HG02981 (cell line): ENCODE measurements around the gene LINS1.
A peak's percentile ranks its signal among the peaks of the same experiment; 100 is the strongest.
"Not testable (repeated sequence)": the region's sequence is repeated elsewhere in the genome, so short reads cannot be mapped to it uniquely, and the experiment has no call there.

Source experiments
- ATAC-seq: cut with Tn5 transposase; IDR thresholded peaks from one replicate; pipeline ENCODE4 v1.9.1; 2021; ENCODE audit warnings: mild to moderate bottlenecking, moderate library complexity; ENCODE audit not compliant: unreplicated experiment

LINS1 gene

DNA sequence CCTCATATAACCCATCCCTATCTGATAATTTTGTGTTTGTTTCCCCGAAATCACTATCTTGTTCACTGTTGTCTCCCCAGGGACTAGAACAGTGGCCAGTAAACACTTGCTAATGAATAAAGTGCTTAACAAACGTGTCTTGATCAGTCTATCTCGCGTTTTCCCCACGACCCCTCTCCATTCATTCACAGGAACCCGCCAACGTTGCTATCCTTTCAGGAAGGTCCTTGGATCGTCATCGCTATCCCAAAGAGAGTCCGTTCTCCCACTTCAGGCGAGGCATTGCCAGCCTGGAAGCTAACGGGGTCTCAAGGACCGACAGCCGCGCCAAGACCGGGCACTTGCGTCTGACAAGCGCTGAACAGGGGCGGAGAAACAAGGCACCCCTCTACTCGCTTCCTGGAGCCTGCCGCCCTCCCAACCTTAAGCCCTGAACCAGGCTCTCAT lies 344 bp downstream of the LINS1 start:
- ATAC-seq: peak; percentile 11

- no peak for ATAC-seq
Observed at GRCh38 chr15:100601163-100601562, 821 bp downstream of the LINS1 start.

DNA sequence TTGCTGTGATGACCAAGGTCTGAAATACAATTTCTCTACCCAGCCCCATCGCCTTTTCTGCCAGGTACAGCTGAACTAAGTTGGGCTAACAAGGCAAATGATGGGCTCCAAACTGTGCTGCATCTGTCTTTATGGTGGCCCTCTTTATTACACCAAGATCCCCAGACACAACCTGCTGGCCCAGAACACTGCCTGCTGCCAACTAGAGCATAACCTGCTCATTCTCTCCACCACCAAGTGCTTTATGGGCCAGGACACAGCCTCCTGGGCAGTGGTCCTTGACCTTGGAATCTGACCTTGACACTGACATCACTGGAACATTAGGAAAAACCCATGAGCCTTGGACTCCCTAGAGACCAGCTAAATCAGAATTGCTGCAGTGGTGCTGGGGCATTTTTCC lies 3.3 kb downstream of the LINS1 start:
- ATAC-seq: no peak

DNA sequence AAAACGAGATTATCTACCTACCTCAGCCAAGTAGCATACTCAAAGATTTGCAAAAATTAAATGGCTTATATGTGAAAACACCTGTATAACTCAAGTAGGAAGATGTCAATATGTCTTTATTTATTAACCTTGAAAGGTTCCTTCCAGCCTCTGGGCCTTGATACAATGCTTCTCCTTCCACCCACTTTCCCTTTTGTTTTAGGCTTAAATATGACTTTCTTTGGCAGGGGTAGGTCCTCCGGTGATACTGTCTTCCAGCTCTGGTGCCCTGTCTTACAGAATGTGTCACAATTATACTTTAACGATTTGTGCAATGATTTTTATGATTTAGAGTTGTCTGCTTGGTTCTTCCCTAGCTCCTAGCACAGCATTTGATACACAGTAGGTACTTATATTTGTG lies 4.1 kb downstream of the LINS1 start:
- ATAC-seq: no peak

DNA sequence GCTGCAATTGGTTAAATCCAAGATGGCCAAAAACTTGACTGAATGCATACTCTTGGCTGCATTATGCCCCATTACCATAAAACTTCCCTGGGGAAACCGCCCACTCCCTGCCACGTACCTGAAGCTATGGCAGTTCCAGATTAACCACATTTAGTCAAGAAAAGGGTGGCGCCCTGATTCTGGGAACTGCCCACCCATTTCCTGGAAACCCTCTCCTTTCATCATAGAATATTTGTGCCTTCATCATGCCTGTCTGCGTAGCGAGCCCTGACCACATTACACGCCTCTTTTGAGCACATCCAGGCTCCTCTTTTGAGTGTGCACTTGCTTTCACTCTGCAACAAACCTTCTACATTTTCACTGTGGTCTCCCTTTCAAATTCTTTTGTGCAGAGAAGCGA lies 5.2 kb downstream of the LINS1 start:
- peak; percentile 82 for ATAC-seq

- no peak for ATAC-seq
Observed at GRCh38 chr15:100595964-100596363, 6.0 kb downstream of the LINS1 start.

DNA sequence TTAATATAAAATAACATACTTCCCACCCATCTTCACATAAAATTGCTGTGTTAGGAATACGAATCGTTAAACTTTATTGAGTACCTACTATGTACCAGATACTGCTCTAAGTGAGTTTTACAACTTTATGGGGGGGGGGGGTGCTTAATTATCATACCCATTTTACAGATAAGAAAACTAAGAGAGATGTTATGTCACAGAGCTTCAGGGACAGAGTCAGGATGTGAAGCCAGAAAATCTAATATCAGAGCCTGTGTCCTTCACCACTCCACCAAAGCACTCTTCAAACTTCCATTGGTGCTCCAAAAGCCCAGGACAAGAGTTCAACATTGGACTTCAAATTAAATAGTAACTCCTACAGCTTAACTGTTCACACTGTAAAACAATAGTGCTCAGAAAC lies 8.6 kb downstream of the LINS1 start:
- ATAC-seq: no peak

DNA sequence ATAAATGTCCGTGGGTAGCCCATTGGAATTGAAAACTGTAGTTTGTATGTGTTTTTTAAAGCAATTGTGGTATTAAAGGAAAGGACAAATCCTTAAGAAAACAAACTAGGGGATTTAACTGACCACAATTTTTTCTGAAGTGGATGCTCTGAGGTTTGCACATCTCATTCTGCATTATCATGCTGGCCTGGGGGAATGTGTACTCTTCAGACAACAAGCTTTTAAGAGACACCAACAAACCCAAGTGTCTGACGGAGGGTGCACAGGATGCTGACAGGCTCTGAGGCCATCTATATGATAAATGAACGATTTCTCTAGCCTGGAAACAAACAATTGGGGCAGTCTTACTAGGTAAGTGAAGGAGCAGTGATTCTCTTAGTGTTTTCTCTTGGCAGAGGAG lies 9.1 kb downstream of the LINS1 start:
- no peak for ATAC-seq

GRCh38 chr15:100591835-100592234 lies 10.1 kb downstream of the LINS1 start:
- ATAC-seq: no peak

DNA sequence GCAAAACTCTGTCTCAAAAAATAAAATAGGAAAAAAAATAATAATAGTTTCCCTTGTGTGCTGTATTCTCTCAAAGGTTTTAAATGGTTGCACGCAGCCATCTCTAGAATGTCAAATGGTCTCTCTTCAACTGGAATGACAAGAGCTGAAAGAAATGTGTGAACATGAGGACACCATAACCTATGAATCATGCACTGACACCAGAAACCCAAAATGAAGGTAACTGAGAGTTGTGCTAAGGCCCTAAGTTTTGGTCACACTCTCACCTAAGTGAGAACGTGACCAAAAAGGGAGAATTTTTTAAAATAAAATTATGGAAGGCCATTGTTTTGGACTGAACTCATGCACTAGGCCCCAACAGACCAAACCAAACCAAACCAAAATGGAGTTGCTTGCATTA lies 10.8 kb downstream of the LINS1 start:
- ATAC-seq: not testable (repeated sequence)

- ATAC-seq: no peak
Observed at GRCh38 chr15:100588638-100589242, 13.2 kb downstream of the LINS1 start.

DNA sequence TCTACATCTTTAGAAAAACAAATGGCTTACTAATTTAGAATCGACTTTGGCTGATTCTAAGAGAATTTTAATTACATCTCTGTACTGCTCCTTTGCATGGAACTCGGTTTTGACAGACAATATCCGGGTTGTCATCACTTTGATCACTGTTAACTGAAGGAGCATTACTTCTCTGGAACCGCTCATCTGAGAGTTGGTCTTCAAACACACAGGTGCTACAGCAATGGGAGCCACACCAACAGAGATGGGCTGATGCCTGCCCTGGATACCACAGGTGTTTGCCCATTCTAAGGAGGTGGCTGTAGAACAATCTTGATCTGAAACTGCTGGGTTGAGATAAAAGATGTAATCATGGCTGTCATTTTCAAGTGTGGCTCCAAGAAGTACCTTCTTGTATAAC lies 21.6 kb downstream of the LINS1 start:
- ATAC-seq: no peak

DNA sequence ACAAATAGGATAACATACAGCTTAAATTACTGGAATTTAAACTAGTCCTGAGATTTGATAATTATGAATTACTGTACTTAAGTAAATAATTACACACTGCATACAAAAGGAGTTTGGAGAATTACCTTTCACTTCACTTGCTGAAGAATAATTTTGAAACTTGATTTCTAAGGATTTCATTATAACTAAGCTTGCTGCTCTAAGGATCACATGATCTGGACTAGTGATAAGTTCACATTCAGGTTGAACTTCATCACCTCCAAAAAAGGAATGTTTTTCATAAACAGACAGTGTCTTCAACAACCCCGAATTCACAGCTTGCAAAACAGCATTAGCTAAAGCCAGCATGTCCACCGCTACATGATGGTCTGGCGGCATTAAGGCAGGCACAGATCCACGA lies 28.5 kb downstream of the LINS1 start:
- ATAC-seq: no peak

- ATAC-seq: no peak
Observed at GRCh38 chr15:100572362-100572983, 29.5 kb downstream of the LINS1 start.

DNA sequence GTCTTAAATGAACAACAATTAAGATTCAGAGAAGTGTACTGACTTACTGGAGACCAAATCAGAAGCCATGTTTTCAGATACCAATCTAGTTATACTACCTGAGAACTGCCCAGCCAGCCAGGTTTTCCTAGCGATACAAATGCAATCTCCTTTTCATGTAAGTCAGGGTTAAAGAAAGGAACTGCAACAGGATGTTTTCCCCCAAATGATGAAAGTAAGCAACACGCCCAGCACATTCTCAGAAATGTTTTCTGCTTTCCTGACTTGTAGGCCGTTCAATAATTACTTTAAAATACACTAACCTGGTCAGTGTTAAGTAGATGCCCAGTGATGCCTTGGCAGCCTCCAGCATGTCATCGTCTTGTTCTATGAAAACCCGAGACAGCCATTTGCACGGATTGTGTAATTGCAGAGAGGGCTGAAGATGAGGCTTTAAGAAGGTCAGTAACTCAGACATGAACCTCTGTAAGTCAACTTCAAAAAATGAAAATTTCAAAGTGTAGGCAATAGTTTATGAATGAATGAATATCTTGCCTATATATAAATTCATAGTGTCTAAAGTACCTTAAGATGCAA lies 30.3 kb downstream of the LINS1 start:
- no peak for ATAC-seq

GRCh38 chr15:100570735-100571313 lies 31.2 kb downstream of the LINS1 start:
- peak; percentile 80 for ATAC-seq

DNA sequence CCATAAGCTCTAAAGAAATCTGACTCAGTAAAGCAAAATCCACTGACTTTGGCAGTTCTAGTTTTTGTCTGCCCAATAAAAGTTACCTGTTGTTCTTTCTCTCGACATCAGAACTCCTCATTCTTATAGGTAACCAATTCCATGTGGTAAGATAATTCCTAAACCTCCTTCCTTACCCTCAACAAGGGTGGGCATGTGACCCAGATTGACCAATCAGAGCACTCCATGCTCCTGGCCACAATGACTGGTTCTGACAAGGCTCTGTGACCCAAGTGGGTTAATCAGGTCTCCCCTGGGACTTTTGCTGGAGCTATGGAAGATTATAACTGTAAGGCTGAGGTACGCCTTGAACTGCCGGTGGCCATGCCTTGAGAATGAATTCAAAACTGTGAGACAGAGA lies 31.7 kb downstream of the LINS1 start:
- peak; percentile 38 for ATAC-seq

- ATAC-seq: no peak
Observed at GRCh38 chr15:100569391-100569790, 32.6 kb downstream of the LINS1 start.

GRCh38 chr15:100566850-100567628 lies 34.9 kb downstream of the LINS1 start:
- ATAC-seq: no peak

DNA sequence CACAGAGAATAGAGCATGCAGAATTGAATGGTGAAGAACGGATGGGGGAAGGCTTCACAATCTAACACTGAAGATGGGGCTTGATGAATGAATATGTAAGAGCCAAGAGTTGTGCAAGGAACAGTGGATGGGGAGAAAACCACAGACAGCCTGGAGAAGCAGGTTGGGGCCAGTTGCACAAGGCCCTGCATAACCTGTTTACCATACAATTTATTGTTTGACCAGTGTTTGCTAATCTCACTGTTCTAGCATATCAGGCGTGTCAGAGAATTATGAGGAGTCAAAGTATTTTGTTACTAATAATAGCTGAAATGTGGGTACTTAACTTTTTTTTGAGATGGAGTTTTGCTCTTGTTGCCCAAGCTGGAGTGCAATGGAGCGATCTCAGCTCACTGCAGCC lies 36.4 kb downstream of the LINS1 start:
- no peak for ATAC-seq

DNA sequence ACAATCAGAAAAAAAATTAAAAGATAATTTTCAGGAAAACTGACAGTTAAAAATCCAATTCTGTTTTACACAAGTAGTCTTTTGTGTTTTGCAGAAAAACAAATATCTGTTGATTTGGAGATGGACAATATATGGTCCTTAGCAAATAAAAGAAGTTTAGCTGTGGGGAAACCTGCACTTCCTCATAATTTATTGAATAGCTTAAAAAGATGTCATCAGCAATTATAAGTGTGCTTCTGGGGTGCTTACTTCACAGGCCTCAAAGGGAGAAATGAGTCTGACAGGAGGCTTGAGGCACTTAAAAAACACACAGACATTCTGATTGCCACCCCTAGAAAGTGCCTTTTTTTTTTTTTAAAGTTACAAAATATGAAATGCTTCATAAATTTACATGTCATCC lies 41.7 kb downstream of the LINS1 start:
- no peak for ATAC-seq
